Endodermal cell (in vitro differentiated cells): Measurements from ENCODE around the gene CASK. TPM values are rescaled to one million over a fixed set of nuclear protein-coding genes. Genes with fewer than 3 reads are reported as not detected.

Source experiments
- DNase-seq: peaks from one replicate; pipeline ENCODE4 v3.0.0-alpha.2; 2017
- H3K27ac ChIP-seq: 2 replicates; pipeline ENCODE4 v1.5.1; 2013; ENCODE audit warnings: mild to moderate bottlenecking, low read depth, low read length, moderate library complexity
- H3K27me3 ChIP-seq: 2 replicates; pipeline ENCODE4 v1.6.1; 2013; ENCODE audit warnings: mild to moderate bottlenecking, low read length, moderate library complexity; ENCODE audit not compliant: insufficient read depth, control insufficient read depth, poor library complexity, severe bottlenecking
- H3K36me3 ChIP-seq: 2 replicates; pipeline ENCODE4 v1.7.0; 2013; ENCODE audit warnings: mild to moderate bottlenecking, low read length, moderate library complexity; ENCODE audit not compliant: control insufficient read depth, insufficient read depth
- H3K4me1 ChIP-seq: one replicate; pipeline ENCODE4 v1.7.0; 2013; ENCODE audit warnings: low read length; ENCODE audit not compliant: control insufficient read depth, insufficient read depth
- H3K4me3 ChIP-seq: 2 replicates; pipeline ENCODE4 v1.5.1; 2013; ENCODE audit warnings: mild to moderate bottlenecking, low read length, moderate library complexity
- H3K9ac ChIP-seq: 2 replicates; pipeline ENCODE4 v1.6.1; 2013; ENCODE audit warnings: mild to moderate bottlenecking, low read length, moderate library complexity; ENCODE audit not compliant: poor library complexity, severe bottlenecking; ENCODE audit errors: extremely low read depth
- H3K9me3 ChIP-seq: 2 replicates; pipeline ENCODE4 v1.6.1; 2013; ENCODE audit warnings: mild to moderate bottlenecking, low read length, moderate library complexity; ENCODE audit not compliant: control insufficient read depth
- H3K27ac Mint-ChIP-seq: 2 replicates; pipeline ENCODE4 v1.8.0; 2020; ENCODE audit warnings: mixed read lengths
- H3K27me3 Mint-ChIP-seq: 2 replicates; pipeline ENCODE4 v1.8.0; 2021; ENCODE audit warnings: mild to moderate bottlenecking, mixed read lengths; ENCODE audit not compliant: insufficient read depth
- H3K36me3 Mint-ChIP-seq: 2 replicates; pipeline ENCODE4 v1.8.0; 2020; ENCODE audit warnings: low read depth, mixed read lengths
- H3K4me1 Mint-ChIP-seq: 2 replicates; pipeline ENCODE4 v1.8.0; 2020; ENCODE audit warnings: mixed read lengths
- H3K4me3 Mint-ChIP-seq: 2 replicates; pipeline ENCODE4 v1.8.0; 2020; ENCODE audit warnings: mild to moderate bottlenecking, moderate library complexity, mixed read lengths
- H3K9me3 Mint-ChIP-seq: 2 replicates; pipeline ENCODE4 v1.8.0; 2020; ENCODE audit warnings: mild to moderate bottlenecking, mixed read lengths
- CTCF ChIP-seq: fragments of 200-600 bp; sonication (generic); conservative IDR thresholded peaks from 2 replicates; pipeline ENCODE4 v1.5.0; 2021; ENCODE audit warnings: antibody characterized with exemption, mild to moderate bottlenecking
- WGBS, 2 experiments: methylation state at CpG; one replicate each; pipeline versions ENCODE4 v1.1.5 to v1.1.7; 2013; ENCODE audit warnings: missing lambda C conversion rate in 2 of 2, mixed read lengths in 1 of 2; ENCODE audit not compliant: insufficient coverage in 1 of 2, insufficient read length in 1 of 2; 5-methylcytosine and 5-hydroxymethylcytosine counted together
- total RNA-seq, 2 donors: library from RNA; stranded (reverse); fragmentation: NEBNext Ultra II Directional in 1 of 2; extraction: Animal tissue kit (Norgen Biotek cat#: 25700) in 1 of 2; gene quantifications; 2 replicates in 1 of 2; 3 replicates in 1 of 2; pipeline ENCODE4 v1.2.1, GENCODE V29; 2021

Gene CASK
- total RNA-seq, 2 donors from 2014 or later, result 79.1 to 87.1 TPM

DNA sequence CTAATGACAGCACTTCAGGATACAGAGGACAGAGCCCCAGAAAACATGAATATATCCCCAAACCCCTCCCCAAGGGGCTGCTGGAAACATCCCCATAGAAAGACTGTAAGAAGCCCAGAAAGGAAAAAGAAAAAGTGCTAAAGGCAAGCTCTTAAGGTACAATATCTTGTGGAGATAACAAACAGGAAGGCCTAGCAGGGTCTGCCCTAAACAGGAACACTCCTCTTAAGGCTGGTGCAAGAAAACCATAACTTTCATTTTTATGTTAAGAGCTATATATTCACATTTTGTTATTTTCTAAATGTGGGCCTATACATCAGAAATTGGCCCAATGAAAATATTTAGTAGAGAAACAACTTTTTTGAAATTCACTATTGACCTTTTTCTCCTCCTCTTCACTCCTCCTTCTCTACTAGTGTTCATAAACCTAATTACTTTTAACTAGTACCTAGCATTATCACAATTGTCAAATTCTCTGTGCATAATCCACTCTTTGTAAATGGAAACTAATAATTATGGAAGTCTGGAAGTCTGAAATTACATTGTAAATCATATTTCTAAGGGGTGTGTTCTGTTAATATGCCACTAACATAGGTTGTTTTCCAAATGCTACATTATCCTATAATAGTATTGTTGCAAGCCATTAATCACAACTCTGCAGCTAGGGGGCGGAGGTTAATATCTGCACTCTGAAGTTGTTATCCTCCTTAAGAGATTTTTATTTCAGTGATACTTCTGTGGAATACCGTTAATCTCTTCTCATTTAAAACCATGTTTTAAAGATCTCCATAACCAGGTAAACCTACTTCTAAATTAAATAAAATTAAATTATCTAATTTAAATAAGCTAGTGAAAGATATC, 59.8 kb downstream of the CASK start:
- H3K36me3 Mint-ChIP-seq, result no peaks in the 10 kb centered on the region
- Histone ChIP-seq H3K27ac (no peak overlapping the region), H3K9ac (no peak overlapping the region), H3K27me3 (no peaks in the 10 kb centered on the region), H3K36me3 (no peaks in the 10 kb centered on the region), H3K4me1 (peaks cover 4% of the 10 kb centered on the region), H3K4me3 (no peak overlapping the region), H3K9me3 (no peaks in the 10 kb centered on the region)
- no CpG with 5 or more reads among the region's 2 CpGs for WGBS, 2 experiments
- no peak for DNase-seq
- no peak overlapping the region for H3K4me3 Mint-ChIP-seq
- H3K9me3 Mint-ChIP-seq, result peaks cover 14% of the 10 kb centered on the region
- no peaks in the 10 kb centered on the region for H3K27me3 Mint-ChIP-seq
- H3K4me1 Mint-ChIP-seq, result peaks cover 11% of the 10 kb centered on the region
- TF ChIP-seq CTCF, result peak; percentile 51
- H3K27ac Mint-ChIP-seq, result no peak overlapping the region

GRCh38 chrX:41862562-41863184, 60.7 kb downstream of the CASK start:
- H3K27ac ChIP-seq, result no peak overlapping the region
- no peak overlapping the region for H3K9ac ChIP-seq
- no peaks in the 10 kb centered on the region for H3K36me3 ChIP-seq
- Mint-ChIP-seq H3K4me1 (peaks cover 13% of the 10 kb centered on the region), H3K9me3 (peaks cover 10% of the 10 kb centered on the region), H3K27ac (no peak overlapping the region), H3K27me3 (no peaks in the 10 kb centered on the region), H3K4me3 (no peak overlapping the region), H3K36me3 (no peaks in the 10 kb centered on the region)
- H3K27me3 ChIP-seq, result no peaks in the 10 kb centered on the region
- no peaks in the 10 kb centered on the region for H3K9me3 ChIP-seq
- WGBS, 2 experiments, result 100% methylated on average over 1 of the region's 4 CpGs
- H3K4me1 ChIP-seq, result peaks cover 4% of the 10 kb centered on the region
- no peak for TF ChIP-seq CTCF
- DNase-seq, result no peak
- H3K4me3 ChIP-seq, result no peak overlapping the region

DNA sequence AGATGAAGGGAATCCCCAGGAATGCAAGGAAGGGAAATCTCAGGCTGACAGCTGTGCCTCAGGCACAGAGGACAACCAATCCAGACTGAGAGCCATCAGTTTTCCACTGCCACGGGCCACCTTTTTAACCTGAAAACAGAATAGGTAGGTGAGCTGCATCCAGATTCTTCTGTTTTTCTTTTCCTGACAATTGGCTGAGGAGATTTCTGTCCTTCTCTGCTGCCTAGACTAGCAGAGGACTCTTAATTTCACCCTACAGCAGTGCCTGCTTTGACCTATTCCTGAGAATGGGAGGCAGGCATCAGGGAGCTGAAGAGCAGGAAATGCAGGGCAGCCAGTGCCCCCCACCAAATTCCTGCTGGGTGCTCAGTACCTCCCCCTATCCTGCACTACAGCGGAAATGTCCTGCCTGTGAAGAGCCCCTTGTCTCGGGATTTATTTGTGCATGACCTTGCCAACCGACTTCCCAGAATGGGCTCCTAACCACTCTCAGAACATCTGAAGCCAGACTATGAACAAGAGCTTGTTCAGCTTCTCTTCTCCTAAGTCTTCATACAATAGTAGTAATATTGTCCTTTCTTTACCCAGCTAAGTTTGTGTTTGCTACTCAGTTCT, 65.1 kb downstream of the CASK start:
- WGBS, 2 experiments, result 80% methylated on average over 1 to 4 of the region's 4 CpGs
- peak; percentile 54 for TF ChIP-seq CTCF
- H3K4me3 Mint-ChIP-seq, result no peak overlapping the region

More for the DNA sequence above, 65.1 kb downstream of the CASK start:
- Mint-ChIP-seq H3K27ac (no peak overlapping the region), H3K27me3 (no peaks in the 10 kb centered on the region), H3K4me1 (peaks cover 9% of the 10 kb centered on the region), H3K36me3 (no peaks in the 10 kb centered on the region), H3K9me3 (peaks cover 24% of the 10 kb centered on the region)
- peak; percentile 80 for DNase-seq
- Histone ChIP-seq H3K27ac (no peak overlapping the region), H3K4me1 (peaks cover 3% of the 10 kb centered on the region), H3K36me3 (no peaks in the 10 kb centered on the region), H3K9me3 (no peaks in the 10 kb centered on the region), H3K9ac (no peak overlapping the region), H3K27me3 (no peaks in the 10 kb centered on the region), H3K4me3 (no peak overlapping the region)
